HFFc6 (cell line): ENCODE measurements around the gene ABLIM1. TPM values are rescaled to one million over a fixed set of nuclear protein-coding genes. Genes with fewer than 3 reads are reported as not detected.

ENCODE experiments used
- DNase-seq: peaks from one replicate; pipeline ENCODE4 v3.0.0-alpha.2; 2018
- H3K27ac Mint-ChIP-seq: 2 replicates; pipeline ENCODE4 v1.8.0; 2020; ENCODE audit warnings: mild to moderate bottlenecking, mixed read lengths
- H3K27me3 Mint-ChIP-seq: 2 replicates; pipeline ENCODE4 v1.8.0; 2021; ENCODE audit warnings: mild to moderate bottlenecking, moderate library complexity, mixed read lengths; ENCODE audit not compliant: insufficient read depth
- H3K36me3 Mint-ChIP-seq: 2 replicates; pipeline ENCODE4 v1.8.0; 2021; ENCODE audit warnings: low read depth, mixed read lengths
- H3K4me1 Mint-ChIP-seq: 2 replicates; pipeline ENCODE4 v1.8.0; 2020; ENCODE audit warnings: low read depth, mixed read lengths
- H3K4me3 Mint-ChIP-seq: 2 replicates; pipeline ENCODE4 v1.8.0; 2020; ENCODE audit warnings: mild to moderate bottlenecking, moderate library complexity, mixed read lengths
- H3K9me3 Mint-ChIP-seq: 2 replicates; pipeline ENCODE4 v1.8.0; 2020; ENCODE audit warnings: mild to moderate bottlenecking, mixed read lengths
- total RNA-seq, 6 experiments: library from RNA; stranded (reverse); fragmentation: NEBNext Ultra II Directional; extraction: Animal tissue kit (Norgen Biotek cat#: 25700); gene quantifications; 2 replicates in 1 of 6; 3 replicates in 5 of 6; pipeline ENCODE4 v1.2.3, GENCODE V29; 2021
- TF ChIP-seq, protein P1 (sequence below): fragments of 200-600 bp; sonication (generic); IDR thresholded peaks from 2 replicates; pipeline ENCODE4 v1.5.0; 2021; ENCODE audit warnings: antibody characterized with exemption, mild to moderate bottlenecking

Gene ABLIM1
- total RNA-seq, 6 experiments from 2014 or later, result 8.0 to 14.6 (median 8.7) TPM

DNA sequence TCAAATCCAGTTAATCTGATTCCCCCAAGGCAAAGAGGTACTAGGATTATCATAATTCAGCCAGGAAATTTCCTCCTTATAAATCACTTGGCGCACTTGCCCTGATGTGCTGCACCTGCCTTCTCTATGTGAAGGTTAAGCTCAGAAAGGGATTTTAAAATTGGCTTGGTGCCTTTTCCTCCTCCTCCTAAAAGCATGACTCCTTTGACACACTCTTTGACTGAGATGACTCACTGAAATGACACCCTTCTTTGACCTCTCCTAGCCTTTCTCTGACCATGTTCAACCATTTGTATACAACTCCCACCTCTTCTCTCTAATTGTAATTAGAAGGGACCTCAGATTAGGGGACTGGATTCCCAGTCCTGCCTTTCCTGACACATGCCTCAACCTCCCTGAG is 46.5 kb downstream of the ABLIM1 start:
- Mint-ChIP-seq H3K4me3 (no peak overlapping the region), H3K4me1 (peaks cover 24% of the 10 kb centered on the region), H3K27me3 (peaks cover 13% of the 10 kb centered on the region), H3K36me3 (no peaks in the 10 kb centered on the region), H3K27ac (no peak overlapping the region), H3K9me3 (no peaks in the 10 kb centered on the region)
- TF ChIP-seq, protein P1, sequence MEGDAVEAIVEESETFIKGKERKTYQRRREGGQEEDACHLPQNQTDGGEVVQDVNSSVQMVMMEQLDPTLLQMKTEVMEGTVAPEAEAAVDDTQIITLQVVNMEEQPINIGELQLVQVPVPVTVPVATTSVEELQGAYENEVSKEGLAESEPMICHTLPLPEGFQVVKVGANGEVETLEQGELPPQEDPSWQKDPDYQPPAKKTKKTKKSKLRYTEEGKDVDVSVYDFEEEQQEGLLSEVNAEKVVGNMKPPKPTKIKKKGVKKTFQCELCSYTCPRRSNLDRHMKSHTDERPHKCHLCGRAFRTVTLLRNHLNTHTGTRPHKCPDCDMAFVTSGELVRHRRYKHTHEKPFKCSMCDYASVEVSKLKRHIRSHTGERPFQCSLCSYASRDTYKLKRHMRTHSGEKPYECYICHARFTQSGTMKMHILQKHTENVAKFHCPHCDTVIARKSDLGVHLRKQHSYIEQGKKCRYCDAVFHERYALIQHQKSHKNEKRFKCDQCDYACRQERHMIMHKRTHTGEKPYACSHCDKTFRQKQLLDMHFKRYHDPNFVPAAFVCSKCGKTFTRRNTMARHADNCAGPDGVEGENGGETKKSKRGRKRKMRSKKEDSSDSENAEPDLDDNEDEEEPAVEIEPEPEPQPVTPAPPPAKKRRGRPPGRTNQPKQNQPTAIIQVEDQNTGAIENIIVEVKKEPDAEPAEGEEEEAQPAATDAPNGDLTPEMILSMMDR, result no peak
- DNase-seq, result no peak

DNA sequence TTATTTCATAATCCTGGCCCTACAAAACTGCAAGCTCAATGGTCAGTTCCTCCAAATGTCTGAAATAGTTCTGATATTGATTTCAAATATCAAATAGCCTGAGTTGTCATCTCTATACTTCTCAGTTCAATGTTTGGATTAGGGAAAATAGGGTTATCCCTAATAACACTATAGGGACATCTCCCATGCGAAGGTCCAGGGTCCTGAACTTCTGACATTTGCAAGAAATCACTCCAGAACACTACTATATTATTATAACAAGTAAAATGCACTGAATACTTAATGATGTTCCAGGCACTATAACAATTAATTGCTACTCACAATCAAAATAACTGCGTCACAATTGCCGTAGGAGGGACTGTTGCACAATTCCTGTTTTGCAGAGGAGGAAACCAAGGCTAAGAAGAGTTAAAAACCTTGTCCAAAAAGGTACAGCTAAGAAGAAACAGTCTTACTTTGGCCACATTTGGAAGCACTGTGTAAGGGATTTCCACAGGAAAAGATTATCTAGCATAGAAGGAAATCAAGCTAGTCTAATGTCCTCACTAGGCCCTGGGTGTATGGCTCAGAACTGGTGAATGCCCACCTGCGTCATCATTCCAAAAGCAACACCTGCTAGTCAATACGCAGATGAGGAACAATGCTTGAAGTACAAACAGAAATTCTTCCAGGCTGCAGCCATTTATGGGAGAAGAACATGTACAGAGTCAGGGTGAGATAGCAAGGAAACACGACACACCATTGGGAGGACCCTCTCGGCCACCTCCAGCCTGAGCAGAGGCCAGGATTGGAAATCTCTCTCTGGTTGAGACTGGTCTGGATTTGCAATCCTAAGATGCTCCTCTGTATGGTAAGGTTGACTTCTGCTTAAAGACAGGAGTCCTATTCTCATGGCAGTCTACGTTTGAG is 48.3 kb downstream of the ABLIM1 start:
- Mint-ChIP-seq H3K9me3 (no peaks in the 10 kb centered on the region), H3K27ac (no peak overlapping the region), H3K36me3 (no peaks in the 10 kb centered on the region), H3K27me3 (peaks cover 11% of the 10 kb centered on the region), H3K4me3 (no peak overlapping the region), H3K4me1 (peaks cover 19% of the 10 kb centered on the region)
- no peak for DNase-seq
- TF ChIP-seq, protein P1, result no peak

DNA sequence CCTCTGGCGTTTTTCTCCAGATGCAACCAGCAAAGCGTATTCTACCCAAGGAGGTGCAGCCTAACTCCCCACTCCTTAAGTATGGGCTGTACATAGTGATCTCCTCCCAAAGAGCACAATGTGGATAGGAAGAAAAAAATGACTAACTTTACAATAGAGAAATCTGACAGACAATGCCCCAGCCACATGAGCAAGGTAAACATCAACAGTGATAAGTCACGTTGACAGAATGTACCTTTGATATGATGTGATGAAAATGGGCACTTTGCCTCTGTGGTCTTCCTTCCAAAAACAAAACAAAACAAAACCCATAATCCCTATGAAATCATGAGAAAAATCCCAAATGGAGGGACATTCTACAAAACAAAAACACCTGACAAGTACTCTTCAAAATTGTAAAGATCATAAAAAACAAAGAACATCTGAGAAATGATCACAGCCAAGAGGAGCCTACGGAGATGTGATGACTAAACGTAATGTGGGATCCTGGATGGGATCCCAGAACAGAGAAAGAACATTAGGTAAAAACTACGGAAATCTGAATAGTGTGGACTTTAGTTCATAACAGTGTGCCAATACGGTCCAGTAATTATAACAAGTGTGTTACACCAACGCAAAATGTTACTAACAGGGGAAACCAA is 50.6 kb downstream of the ABLIM1 start:
- Mint-ChIP-seq H3K36me3 (no peaks in the 10 kb centered on the region), H3K4me1 (peaks cover 19% of the 10 kb centered on the region), H3K9me3 (no peaks in the 10 kb centered on the region), H3K27me3 (peaks cover 7% of the 10 kb centered on the region), H3K27ac (no peak overlapping the region), H3K4me3 (no peak overlapping the region)
- TF ChIP-seq, protein P1, result no peak
- no peak for DNase-seq

- DNase-seq, result no peak
- Mint-ChIP-seq H3K27ac (no peak overlapping the region), H3K36me3 (no peaks in the 10 kb centered on the region), H3K9me3 (no peaks in the 10 kb centered on the region), H3K4me3 (no peak overlapping the region), H3K27me3 (no peaks in the 10 kb centered on the region; the same call in 1 of the 2 replicates), H3K4me1 (peaks cover 12% of the 10 kb centered on the region)
- TF ChIP-seq, protein P1, result no peak
Measured at GRCh38 chr10:114605155-114605797, 52.8 kb downstream of the ABLIM1 start.

- no peaks in the 10 kb centered on the region; the same call in 1 of the 2 replicates for H3K27me3 Mint-ChIP-seq
- H3K9me3 Mint-ChIP-seq, result no peaks in the 10 kb centered on the region
- peaks cover 12% of the 10 kb centered on the region for H3K4me1 Mint-ChIP-seq
- TF ChIP-seq, protein P1, result no peak
- no peaks in the 10 kb centered on the region for H3K36me3 Mint-ChIP-seq
- no peak overlapping the region for H3K27ac Mint-ChIP-seq
- no peak for DNase-seq
- no peak overlapping the region for H3K4me3 Mint-ChIP-seq
Measured at GRCh38 chr10:114604357-114605130, 53.5 kb downstream of the ABLIM1 start.
